ENCODE results near the gene BMERB1.
"Not testable (repeated sequence)": the region's sequence is repeated elsewhere in the genome, so short reads cannot be mapped to it uniquely, and the experiment has no call there.

The BMERB1 gene

DNA sequence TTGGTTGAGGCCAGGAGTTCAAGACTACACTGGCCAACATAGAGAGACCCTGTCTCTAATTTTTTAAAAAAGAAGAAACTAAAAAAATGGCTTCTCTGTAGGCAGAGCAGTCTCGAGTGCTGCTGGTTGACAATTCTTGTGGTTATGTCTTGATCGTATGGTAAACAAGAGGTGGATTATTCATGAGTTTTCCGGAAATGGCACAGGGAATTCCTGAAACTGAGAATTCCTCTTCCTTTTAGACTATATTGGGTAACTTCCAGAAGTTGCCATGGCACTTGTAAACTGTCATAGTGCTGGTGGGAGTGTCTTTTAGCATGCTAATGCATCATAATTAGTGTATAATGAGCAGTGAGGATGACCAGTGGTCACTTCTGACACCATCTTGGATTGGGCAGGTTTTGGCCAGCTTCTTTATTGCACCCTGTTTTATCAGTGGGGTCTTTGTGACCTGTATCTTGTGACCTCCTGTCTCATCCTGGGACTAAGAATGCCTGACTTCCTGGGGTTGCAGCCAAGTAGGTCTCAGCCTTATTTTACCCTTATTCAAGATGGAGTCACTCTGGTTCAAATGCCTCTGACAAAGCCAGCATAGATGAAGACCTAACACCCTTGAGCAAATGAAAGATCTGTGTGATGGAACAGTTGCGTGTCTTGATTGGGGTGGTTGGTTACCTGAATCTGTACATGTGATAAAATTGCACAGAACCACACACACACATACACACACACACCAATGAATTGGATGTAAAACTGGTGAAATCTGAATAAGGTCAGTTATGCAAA is 30.2 kb downstream of the BMERB1 start:
- no peak for DNase-seq (ENCODE audit: low read depth)

DNA sequence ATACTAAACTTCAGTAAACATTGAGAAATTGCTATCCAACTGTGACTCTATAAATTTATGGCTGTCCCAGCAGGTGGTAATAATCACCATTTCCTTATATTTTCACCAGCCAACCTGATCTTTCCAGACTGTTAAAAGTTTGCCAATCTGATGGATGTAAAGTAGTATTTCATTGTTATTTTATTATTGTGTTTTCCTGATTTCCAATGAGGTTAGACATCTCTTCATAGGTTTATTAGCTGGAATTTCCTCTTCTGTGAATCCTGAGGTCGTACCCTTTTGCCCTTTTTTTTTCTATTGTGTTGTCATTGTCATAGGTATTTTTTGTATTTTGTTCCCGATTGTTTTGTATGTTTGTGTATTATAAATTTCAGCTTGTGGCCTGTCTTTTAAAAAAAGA is 31.7 kb downstream of the BMERB1 start:
- no peak for DNase-seq (ENCODE audit: low read depth)

DNA sequence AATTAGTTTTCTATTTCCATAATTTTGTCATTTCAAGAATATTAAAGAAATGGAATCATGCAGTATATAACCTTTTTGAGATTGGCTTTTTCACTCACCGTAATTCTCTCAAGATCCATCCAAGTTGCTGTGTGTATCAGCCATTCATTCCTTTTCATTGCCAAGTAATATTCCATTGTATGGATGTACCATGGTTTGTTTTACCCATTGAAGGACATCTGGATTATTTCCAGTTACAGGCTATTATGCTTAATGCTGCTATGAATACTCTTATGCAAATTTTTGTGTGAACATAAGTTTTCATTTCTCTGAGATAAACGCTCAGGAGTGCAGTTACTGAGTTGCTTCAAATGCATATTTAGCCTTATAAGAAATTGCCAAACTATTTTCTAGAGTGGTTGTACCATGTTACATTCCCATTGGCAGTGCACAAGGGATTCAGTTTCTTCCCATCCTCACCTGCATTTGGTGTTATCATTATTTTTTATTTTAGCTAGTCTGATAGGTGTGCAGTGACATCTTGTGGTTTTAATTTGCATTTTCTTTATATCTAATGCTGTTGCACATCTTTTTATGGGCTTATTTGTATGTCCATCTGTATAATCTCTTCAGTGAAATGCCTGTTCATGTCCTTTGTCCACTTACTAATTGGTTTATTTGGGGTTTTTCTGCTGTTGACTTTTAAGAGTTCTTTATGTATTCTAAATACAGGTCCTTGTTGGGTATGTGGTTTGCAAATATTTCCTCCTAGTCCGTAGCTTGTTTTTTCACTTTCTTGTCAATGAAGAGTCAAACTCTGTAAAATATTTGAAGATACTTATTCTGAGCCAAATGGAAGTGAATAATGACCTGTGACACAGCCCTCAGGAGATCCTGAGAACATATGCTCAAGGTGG is 32.7 kb downstream of the BMERB1 start:
- no peak for DNase-seq (ENCODE audit: low read depth)

DNA sequence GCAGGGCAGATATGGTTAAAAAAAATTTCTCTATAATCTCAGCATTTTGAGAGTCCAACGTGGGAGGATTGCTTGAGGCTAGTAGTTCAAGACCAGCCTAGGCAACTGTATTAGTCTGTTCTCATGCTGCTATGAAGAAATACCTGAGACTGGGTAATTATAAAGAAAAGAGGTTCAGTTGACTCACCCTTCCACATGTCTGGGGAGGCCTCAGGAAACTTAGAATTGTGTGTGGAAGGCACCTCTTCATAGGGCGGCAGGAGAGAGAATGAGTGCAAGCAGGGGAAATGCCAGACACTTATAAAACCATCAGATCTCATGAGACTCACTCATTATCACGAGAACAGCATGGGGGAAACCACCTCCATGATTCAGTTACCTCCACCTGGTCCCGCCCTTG is 42.6 kb downstream of the BMERB1 start:
- not testable (repeated sequence) for DNase-seq (ENCODE audit: low read depth)

DNA sequence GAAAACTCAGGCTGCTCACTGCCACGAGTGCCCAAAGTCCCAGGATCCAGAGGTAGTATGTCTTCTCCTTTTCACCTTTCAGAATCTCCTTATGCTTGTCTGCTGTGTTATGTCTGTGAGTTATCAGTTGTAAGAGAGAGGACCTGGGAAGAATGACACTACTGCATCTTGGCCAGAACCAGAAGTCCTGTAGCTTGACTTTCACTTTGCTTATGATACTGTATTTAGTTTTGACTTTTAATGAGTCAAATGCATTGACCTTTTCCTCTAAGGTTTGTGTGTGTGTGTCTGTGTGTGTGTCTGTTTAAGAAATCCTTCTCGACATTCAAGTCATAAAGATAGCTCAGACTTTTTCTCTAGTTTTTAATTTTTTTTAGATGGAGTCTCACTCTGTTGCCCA is 43.4 kb downstream of the BMERB1 start:
- no peak for DNase-seq (ENCODE audit: low read depth)

DNA sequence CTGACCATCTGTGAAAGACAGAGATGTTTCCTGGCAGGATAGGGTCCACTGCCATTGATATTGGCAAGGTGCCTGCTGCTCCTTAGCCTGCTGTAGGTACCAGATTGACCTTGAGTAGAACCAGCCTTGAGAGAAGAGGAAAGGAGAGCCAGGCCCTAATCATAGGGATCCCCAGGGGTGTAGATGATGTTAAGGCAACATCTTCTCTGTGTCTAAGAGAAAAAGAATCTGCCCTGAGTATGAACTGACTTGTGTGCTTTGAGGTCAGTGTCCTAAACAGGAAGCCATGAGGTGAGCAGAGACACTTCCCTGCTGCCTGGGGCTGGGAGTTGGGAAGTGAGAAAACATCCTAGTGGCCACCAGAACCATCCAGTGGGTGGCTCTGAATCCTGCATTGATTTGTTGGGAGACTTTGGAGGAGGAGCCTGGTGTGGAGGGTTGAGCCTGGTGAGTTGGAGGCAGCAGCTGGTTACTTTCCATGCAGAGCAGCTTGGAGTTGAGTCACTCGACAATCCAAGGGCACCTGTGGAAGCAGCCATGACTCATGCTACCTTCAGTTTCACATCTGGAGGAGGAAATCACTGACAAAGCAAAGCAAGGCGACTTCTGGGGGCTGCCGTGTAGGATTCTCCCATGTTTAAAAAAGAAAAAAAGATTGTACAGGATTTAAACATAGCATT is 47.8 kb downstream of the BMERB1 start:
- peak; percentile 95 for DNase-seq (ENCODE audit: low read depth)

DNA sequence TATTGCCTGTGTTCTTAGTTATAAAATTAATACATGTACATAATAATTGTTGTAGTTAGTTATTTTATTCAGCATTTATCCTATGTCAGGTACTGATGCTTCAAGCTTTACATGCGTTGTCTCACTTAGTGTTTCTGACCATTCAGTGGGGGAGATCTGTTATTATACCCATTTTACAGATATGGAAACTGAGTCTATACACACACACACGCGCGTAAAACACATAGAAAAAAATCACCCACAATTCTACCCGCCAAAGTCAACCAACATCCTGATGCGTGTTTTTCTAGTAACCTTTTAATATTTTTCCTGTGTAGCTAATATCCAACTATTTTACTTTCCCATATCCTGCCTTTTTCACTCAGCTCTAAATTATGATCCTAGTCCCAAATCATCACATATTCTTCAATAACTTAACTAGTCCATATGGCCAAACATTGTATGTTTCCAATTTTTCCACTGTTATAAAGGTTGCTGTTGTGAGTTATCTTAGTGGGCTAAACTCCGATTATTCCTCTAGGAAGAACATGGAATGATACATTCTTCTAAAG is 48.4 kb downstream of the BMERB1 start:
- DNase-seq (ENCODE audit: low read depth) = no peak

DNA sequence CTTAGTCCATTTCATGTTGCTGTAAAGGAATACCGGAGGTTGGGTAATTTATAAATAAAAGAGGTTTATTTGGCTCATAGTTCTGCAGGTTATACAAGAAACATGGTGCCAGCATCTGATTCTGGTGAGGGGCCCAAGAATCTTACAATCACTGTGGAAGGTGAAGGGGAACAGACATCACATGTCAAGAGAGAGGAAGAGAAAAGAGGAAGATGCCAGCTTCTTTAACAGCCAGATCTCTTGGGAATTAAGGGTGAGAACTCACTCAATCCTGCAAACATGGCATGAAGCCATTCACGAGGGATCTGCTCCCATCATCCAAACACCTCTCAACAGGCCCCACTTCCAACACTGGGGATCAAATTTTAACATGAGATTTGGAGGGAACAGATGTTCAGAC is 49.5 kb downstream of the BMERB1 start:
- no peak for DNase-seq (ENCODE audit: low read depth)

DNA sequence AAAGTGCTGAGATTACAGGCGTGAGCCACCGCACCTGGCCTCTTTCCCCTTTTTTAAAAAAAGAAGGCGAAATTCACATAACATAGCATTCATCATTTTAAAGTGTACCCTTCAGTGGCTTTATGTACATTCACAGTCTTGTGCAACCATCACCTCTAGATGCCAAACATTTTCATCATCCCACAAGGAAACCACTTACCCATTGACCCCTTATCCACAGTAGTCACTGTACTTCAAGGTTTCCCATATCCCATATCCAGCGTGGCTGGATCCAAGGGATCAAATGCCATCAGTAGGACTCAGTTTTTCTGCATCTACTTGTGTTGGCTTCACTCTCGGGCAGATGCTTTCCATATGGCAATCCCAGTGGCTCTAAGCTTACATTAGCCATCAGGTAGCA is 50.3 kb downstream of the BMERB1 start:
- DNase-seq (ENCODE audit: low read depth) = peak; percentile 60

DNA sequence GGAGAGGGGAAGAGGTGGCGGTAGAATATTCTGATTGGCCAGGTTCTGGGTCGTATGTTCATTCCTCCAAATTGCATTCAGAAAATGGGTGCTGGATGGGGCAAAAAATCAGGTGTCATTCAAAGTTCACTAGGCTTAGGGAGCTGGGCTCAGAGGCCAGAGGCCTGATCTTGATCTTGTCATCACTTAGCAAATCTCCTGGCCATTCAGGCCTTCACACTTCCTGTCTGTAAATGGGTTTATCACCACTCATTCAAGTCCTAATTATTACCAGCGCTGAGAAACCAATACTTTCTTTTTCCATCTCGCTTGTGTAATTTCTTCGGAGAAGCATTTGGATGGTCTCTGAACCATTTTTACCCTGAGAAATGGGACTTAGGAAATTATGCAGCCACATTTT is 50.8 kb downstream of the BMERB1 start:
- no peak for DNase-seq (ENCODE audit: low read depth)

DNA sequence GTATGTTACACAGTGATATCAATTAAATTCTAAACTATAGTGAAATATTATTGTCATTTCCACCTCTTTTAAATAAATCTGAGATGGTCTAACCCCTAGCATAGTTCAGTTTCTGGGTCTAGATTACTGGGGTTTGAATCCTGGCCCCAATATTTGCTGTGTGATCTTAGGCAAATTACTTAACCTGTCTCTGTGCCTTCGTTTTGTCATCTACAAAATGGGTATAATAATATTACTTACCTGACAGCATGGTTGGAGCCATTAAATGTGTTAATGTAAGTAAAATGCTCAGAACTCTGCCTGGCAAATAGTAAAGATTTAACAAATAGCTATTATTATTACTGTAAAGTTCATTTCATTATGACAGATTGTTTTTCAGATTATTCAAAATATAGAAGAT is 52.3 kb downstream of the BMERB1 start:
- no peak for DNase-seq (ENCODE audit: low read depth)

DNA sequence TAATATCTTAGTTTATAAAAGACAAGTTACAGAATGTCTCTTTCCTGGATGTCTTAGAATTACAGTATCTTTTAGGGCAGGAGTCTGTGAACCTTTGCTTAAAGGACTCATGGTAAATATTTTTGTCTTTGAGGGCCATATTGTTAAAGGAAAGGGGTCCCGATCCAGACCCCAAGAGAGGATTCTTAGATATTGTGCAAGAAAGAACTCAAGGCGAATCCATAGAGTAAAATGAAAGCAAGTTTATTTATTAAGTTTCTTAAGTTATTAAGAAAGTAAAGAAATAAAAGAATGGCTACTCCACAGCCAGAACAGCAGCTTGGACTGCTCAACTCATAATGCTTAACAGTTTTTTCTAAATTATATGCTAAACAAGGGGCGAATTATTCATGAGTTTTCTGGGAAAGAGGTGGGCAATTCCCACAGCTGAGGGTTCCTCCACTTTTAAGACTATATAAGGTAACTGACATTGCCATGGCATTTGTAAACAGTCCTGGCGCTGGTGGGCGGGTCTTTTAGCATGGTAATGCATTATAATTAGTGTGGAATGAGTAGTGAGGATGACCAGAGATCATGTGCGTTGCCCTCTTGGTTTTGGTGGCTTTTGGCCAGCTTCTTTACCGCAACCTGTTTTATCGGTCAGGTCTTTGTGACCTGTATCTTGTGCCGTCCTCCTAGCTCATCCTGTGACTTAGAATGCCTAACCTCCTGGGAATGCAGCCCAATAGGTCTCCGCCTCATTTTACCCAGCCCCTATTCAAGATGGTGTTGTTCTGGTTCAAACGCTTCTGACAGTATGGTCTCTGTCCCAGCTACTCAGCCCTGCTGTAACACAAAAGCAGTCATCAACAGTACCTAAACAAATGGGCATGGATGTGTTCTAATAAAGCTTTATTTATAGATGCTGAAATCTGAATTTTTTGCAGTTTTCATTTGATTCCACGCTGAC is 53.2 kb downstream of the BMERB1 start:
- no peak for DNase-seq (ENCODE audit: low read depth)

DNA sequence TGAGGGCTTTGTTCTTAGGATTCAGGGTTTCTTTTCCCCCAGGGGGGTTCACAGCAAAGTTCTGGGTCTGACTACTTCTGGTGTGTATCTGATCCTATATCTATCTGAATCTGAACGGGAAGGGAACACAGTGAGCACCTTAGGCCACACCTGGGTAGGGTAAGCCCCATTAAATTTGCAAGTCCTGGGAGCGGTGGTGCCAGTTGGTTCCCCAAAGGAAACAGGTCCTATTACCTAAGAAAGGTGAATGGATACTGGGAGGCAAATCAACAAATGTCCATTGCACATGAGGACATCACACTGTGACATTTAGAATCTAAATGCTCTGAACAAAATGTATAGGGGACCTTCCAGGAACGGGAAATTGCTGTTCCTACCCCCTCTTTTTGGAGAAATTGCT is 54.6 kb downstream of the BMERB1 start:
- no peak for DNase-seq (ENCODE audit: low read depth)

DNA sequence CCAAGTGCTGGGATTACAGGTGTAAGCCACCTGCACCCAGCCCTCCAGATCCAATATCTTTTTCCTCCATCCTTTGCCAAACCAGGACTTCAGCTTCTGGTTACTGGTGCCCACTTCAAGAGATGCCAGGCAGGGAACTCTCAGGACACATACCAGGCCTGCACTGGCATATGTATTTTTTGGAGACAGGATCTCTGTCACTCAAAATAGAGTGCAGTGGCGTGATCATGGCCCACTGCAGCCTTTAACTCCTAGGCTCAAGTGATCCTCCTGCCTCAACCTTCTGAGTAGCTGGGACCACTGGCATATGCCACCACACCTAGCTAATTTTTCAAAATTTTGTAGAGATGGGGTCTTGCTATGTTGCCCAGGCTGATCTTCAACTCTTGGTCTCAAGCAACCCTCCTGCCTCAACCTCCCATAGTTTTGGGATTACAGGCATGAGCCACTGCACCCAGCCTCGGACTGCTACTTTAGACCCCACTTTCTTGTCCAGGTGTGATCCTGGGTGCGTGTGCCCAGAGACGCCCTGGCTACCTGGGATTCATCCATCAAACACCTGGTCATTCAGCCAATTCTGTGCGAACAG is 55.8 kb downstream of the BMERB1 start:
- DNase-seq (ENCODE audit: low read depth) = no peak

DNA sequence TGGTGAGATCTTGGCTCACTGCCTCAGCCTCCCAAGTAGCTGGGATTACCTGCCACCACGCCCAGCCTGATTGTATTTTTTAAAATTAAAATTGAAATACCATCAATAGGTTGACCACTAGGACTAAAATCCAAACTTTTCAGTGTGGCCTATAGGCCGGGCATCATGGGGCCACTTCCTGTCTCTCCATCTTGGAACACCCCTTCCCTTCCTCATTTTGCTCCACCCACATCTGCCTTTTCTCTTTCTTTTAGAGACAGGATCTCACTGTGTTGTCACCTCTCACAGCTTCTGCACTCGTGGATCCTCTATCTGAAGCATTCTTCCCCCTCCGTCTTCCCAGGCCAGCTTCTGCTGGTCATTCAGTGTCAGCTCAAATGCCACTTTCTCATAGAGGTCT is 57.0 kb downstream of the BMERB1 start:
- DNase-seq (ENCODE audit: low read depth) = no peak

DNA sequence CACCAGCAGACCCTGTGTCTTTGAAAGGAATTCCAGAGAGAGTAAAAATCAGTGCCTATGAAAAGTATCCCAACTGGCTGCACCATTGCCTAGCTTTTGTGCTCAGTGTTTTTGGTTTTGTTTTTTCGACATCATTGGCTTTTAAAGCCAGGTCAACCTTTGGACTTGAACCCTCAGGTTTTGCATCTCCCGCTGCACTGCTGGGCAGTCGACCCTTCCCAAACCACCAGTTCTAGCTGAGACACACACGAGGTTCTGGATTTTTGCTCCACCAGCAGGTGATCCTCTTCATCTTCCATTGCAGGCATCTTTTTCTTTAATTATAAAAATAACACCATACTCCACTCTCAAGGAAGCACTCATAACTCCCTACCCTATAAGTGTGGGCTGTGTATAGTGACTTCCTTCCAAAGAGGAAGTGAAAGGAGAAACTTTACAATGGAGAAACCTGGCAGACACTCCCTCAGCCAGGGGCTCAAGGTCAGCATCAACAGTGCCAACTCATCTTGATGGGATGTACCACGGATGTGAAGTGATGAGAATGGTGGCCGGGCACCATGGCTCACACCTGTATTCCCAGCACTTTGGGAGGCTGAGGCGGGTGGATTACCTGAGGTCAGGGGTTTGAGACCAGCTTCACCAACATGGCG is 57.8 kb downstream of the BMERB1 start:
- DNase-seq (ENCODE audit: low read depth) = no peak

DNA sequence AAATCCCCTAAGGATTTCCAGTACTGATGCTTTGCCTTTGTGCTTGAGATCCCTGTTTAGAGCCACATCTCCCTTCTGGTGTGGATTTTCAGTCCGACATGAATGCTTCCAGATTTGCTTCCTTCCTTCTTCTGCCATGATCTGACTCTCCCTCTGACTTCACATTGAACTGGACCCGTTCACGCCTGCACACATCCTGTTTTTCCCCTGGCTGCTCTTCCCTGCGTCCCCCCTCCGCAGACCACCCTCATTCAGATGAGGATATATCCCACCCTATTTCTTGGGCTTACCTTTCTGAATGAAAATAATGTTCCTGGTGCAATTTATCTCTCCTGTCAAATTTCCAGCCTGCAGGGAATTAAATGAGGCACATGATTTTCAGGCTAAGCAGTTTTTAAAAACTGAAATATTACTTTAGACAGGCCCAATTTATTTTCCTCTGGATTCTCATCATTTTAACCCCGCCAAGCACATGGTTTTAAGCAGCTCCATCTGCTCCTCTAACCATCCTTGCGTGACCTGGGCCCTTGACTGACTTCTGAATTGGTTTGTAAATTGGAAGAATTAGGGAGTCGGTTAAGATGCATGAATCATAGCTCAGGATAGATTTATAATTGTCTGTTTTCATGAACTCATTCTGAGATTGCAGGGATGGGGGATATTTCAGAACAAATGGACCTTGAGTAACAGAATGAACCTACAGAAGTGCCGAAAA is 59.2 kb downstream of the BMERB1 start:
- peak; percentile 37 for DNase-seq (ENCODE audit: low read depth)

DNA sequence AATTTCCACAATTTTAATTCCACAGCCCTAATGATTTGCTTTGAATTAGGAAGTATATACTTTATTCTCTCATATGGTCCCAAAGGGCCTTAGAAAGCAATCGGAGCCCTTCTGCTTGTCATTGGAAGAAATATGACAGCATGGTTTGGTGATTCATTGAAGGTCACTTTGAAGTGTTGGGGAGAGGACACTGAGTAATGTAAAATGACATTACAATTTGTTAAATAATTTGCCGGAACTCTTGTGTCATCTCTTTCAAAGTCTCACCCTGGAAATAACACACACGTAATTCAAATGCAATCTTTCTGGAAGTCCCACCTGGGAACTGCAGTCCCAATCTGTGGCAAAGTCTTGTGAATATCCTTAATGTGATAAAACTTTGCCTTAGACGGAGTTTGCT is 59.8 kb downstream of the BMERB1 start:
- DNase-seq (ENCODE audit: low read depth) = peak; percentile 19

DNA sequence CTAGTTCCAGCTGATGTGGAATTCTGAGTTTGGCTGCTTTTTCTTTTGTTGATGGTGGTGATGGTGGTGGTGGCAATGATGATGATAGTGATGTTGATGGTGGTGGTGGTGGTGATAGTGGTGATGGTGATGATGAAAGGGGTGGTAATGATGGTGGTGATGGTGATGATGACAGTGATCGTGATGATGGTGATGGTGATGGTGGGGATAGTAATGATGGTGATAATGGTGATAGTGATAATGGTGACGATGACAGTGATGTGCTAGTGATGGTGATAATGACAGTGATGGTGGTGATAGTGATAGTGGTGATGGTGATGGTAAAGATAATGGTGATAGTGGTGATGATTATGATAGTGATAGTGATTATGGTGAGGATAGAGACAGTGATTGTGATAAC is 61.5 kb downstream of the BMERB1 start:
- DNase-seq (ENCODE audit: low read depth) = no peak
